ENCODE measurements around the gene P3H3.
"Not testable (repeated sequence)": the region's sequence is repeated elsewhere in the genome, so short reads cannot be mapped to it uniquely, and the experiment has no call there.

- not testable (repeated sequence) for TF ChIP-seq CTCF (IDR thresholded peaks at IDR 0.05 in 8 of 11, conservative IDR thresholded peaks at IDR 0.05 in 3 of 11); POLR2A (IDR thresholded peaks at IDR 0.05)
Observed at GRCh38 chr12:6888794-6889193, 60.6 kb downstream of the P3H3 start.
